ENCODE results near the gene SPINK9. TPM values are rescaled to one million over a fixed set of nuclear protein-coding genes. Genes with fewer than 3 reads are reported as not detected.
A peak's percentile ranks its signal among the peaks of the same experiment; 100 is the strongest.

SPINK9 gene
- total and polyA plus RNA-seq, 2 experiments from 2014 or later: not detected

- H2AFZ ChIP-seq: no peak overlapping the region
- no peaks in the 10 kb centered on the region for H3K27me3 ChIP-seq
- DNase-seq (ENCODE audit: low spot score): peak; percentile 8
- H3K4me1 ChIP-seq (ENCODE audit: insufficient read depth): no peaks in the 10 kb centered on the region
- H3K9me3 ChIP-seq (ENCODE audit: low read depth): no peaks in the 10 kb centered on the region
- H3K4me2 ChIP-seq: no peak overlapping the region
- WGBS (ENCODE audit: low lambda C conversion rate, missing lambda C conversion rate): 74% methylated on average over 2 of the region's 2 CpGs
- no peak for TF ChIP-seq CTCF (IDR thresholded peaks at IDR 0.05; ENCODE audit: poor library complexity)
- no peak for TF ChIP-seq EZH2phosphoT487 (IDR thresholded peaks at IDR 0.05; ENCODE audit: low read depth, severe bottlenecking, unreplicated experiment)
- no peak for TF ChIP-seq EZH2 (IDR thresholded peaks at IDR 0.05; ENCODE audit: borderline replicate concordance)
- peak overlapping the region; percentile 42 for H3K27ac ChIP-seq
- H4K20me1 ChIP-seq (ENCODE audit: insufficient read depth, poor library complexity, severe bottlenecking): no peaks in the 10 kb centered on the region
- H3K79me2 ChIP-seq: no peaks in the 10 kb centered on the region
- no peak overlapping the region for H3K4me3 ChIP-seq
- no peaks in the 10 kb centered on the region for H3K36me3 ChIP-seq (replicated peaks; ENCODE audit: insufficient read depth, low read depth)
- H3K9me2 ChIP-seq (replicated peaks; ENCODE audit: insufficient read depth): no peaks in the 10 kb centered on the region
Measured at GRCh38 chr5:148343046-148343407, 7.7 kb downstream of the SPINK9 start.

- Histone ChIP-seq H3K4me2 (no peak overlapping the region), H3K9me3 (ENCODE audit: low read depth) (no peaks in the 10 kb centered on the region), H3K36me3 (replicated peaks; ENCODE audit: insufficient read depth, low read depth) (no peaks in the 10 kb centered on the region), H3K79me2 (no peaks in the 10 kb centered on the region), H4K20me1 (ENCODE audit: insufficient read depth, poor library complexity, severe bottlenecking) (no peaks in the 10 kb centered on the region), H3K4me3 (no peak overlapping the region), H3K27ac (peak overlapping the region; percentile 42), H3K9me2 (replicated peaks; ENCODE audit: insufficient read depth) (no peaks in the 10 kb centered on the region), H3K27me3 (no peaks in the 10 kb centered on the region), H2AFZ (no peak overlapping the region), H3K4me1 (ENCODE audit: insufficient read depth) (no peaks in the 10 kb centered on the region)
- no peak for DNase-seq (ENCODE audit: low spot score)
- 84% methylated on average over 7 of the region's 7 CpGs for whole genome bisulfite sequencing (ENCODE audit: low lambda C conversion rate, missing lambda C conversion rate)
- TF ChIP-seq EZH2phosphoT487 (IDR thresholded peaks at IDR 0.05; ENCODE audit: low read depth, severe bottlenecking, unreplicated experiment) (no peak), EZH2 (IDR thresholded peaks at IDR 0.05; ENCODE audit: borderline replicate concordance) (no peak), CTCF (IDR thresholded peaks at IDR 0.05; ENCODE audit: poor library complexity) (no peak)
Measured at GRCh38 chr5:148343603-148344487, 8.5 kb downstream of the SPINK9 start.

- no peak for TF ChIP-seq EZH2 (IDR thresholded peaks at IDR 0.05; ENCODE audit: borderline replicate concordance)
- TF ChIP-seq EZH2phosphoT487 (IDR thresholded peaks at IDR 0.05; ENCODE audit: low read depth, severe bottlenecking, unreplicated experiment): no peak
- no peak for TF ChIP-seq CTCF (IDR thresholded peaks at IDR 0.05; ENCODE audit: poor library complexity)
- no peak overlapping the region for H3K27ac ChIP-seq
- H3K4me3 ChIP-seq: no peak overlapping the region
- no peaks in the 10 kb centered on the region for H3K27me3 ChIP-seq
- no peak overlapping the region for H2AFZ ChIP-seq
- no peaks in the 10 kb centered on the region for H3K79me2 ChIP-seq
- H3K36me3 ChIP-seq (replicated peaks; ENCODE audit: insufficient read depth, low read depth): no peaks in the 10 kb centered on the region
- no peak overlapping the region for H3K4me2 ChIP-seq
- no peak for DNase-seq (ENCODE audit: low spot score)
- no peaks in the 10 kb centered on the region for H3K4me1 ChIP-seq (ENCODE audit: insufficient read depth)
- H3K9me3 ChIP-seq (ENCODE audit: low read depth): no peaks in the 10 kb centered on the region
- no peaks in the 10 kb centered on the region for H3K9me2 ChIP-seq (replicated peaks; ENCODE audit: insufficient read depth)
- WGBS (ENCODE audit: low lambda C conversion rate, missing lambda C conversion rate): 93% methylated on average over 1 of the region's 1 CpG
- H4K20me1 ChIP-seq (ENCODE audit: insufficient read depth, poor library complexity, severe bottlenecking): no peaks in the 10 kb centered on the region
Measured at GRCh38 chr5:148347706-148348105, 12.3 kb downstream of the SPINK9 start.

Data from hepatocyte (in vitro differentiated cells).